Liver (tissue), 9 donors: ENCODE data around the gene FBN3. TPM values are rescaled to one million over a fixed set of nuclear protein-coding genes. Genes with fewer than 3 reads are reported as not detected.

Source experiments
- DNase-seq: peaks from one replicate; pipeline ENCODE4 v3.0.0-alpha.2; 2017; ENCODE audit warnings: low spot score
- H3K27ac ChIP-seq, 2 donors: one replicate each; pipeline ENCODE4 v1.7.0; 2013; ENCODE audit warnings: inconsistent platforms in 2 of 2, low read length in 2 of 2, control low read depth in 1 of 2, low read depth in 1 of 2, mild to moderate bottlenecking in 1 of 2
- H3K27me3 ChIP-seq, 4 donors: one replicate each; pipeline versions ENCODE4 v1.6.1 to v1.7.0; 2013; ENCODE audit warnings: low read length in 3 of 4, inconsistent platforms in 1 of 4, mild to moderate bottlenecking in 1 of 4, moderate library complexity in 1 of 4; ENCODE audit not compliant: control insufficient read depth in 4 of 4, insufficient read depth in 4 of 4
- H3K36me3 ChIP-seq, 4 donors: one replicate each; pipeline versions ENCODE4 v1.6.1 to v1.7.0; 2013; ENCODE audit warnings: low read length in 3 of 4, mild to moderate bottlenecking in 3 of 4, low read depth in 1 of 4, moderate library complexity in 1 of 4; ENCODE audit not compliant: control insufficient read depth in 4 of 4, insufficient read depth in 3 of 4
- H3K4me1 ChIP-seq, 4 donors: one replicate each; pipeline versions ENCODE4 v1.6.1 to v1.7.0; 2013; ENCODE audit warnings: low read length in 3 of 4, mild to moderate bottlenecking in 3 of 4, moderate library complexity in 1 of 4; ENCODE audit not compliant: control insufficient read depth in 4 of 4, insufficient read depth in 4 of 4
- H3K4me3 ChIP-seq, 3 donors: one replicate each; pipeline versions ENCODE4 v1.6.1 to v1.7.0; 2013; ENCODE audit warnings: low read length in 3 of 3, control low read depth in 1 of 3, low read depth in 1 of 3, mild to moderate bottlenecking in 1 of 3
- H3K9ac ChIP-seq, 2 donors: one replicate each; pipeline ENCODE4 v1.7.0; 2013; ENCODE audit warnings: low read length in 2 of 2, mild to moderate bottlenecking in 2 of 2, moderate library complexity in 2 of 2, control low read depth in 1 of 2, low read depth in 1 of 2
- H3K9me3 ChIP-seq, 4 donors: one replicate each; pipeline versions ENCODE4 v1.6.1 to v1.7.0; 2013; ENCODE audit warnings: low read length in 3 of 4; ENCODE audit not compliant: control insufficient read depth in 4 of 4
- ATF3 ChIP-seq: IDR thresholded peaks from 2 replicates; pipeline ENCODE4 v1.6.1; 2016; ENCODE audit warnings: antibody characterized with exemption
- CTCF ChIP-seq: fragments of 150-350 bp; IDR thresholded peaks from 2 replicates; pipeline ENCODE4 v1.5.1; 2017; ENCODE audit warnings: improper control_type of control experiment, low read depth, low read length; ENCODE audit not compliant: missing input control
- EGR1 ChIP-seq, 2 donors: IDR thresholded peaks; 2 replicates each; pipeline ENCODE4 v1.6.1; 2016 to 2018; ENCODE audit warnings: antibody characterized with exemption in 2 of 2, low read depth in 2 of 2
- FOXA1 ChIP-seq: IDR thresholded peaks from 2 replicates; pipeline ENCODE4 v1.6.1; 2016; ENCODE audit warnings: antibody characterized with exemption
- FOXA2 ChIP-seq: IDR thresholded peaks from 2 replicates; pipeline ENCODE4 v1.6.1; 2016; ENCODE audit warnings: antibody characterized with exemption
- GABPA ChIP-seq, 2 donors: IDR thresholded peaks in 1 of 2; conservative IDR thresholded peaks in 1 of 2; 2 replicates each; pipeline ENCODE4 v1.6.1; 2016; ENCODE audit warnings: antibody characterized with exemption in 2 of 2, mild to moderate bottlenecking in 1 of 2, moderate library complexity in 1 of 2
- HNF4A ChIP-seq, 2 donors: conservative IDR thresholded peaks; 2 replicates each; pipeline ENCODE4 v1.6.1; 2016; ENCODE audit warnings: antibody characterized with exemption in 2 of 2, mild to moderate bottlenecking in 2 of 2
- HNF4G ChIP-seq: IDR thresholded peaks from 2 replicates; pipeline ENCODE4 v1.6.1; 2016; ENCODE audit warnings: antibody characterized with exemption
- JUND ChIP-seq, 2 donors: IDR thresholded peaks; 2 replicates each; pipeline ENCODE4 v1.6.1; 2016; ENCODE audit warnings: antibody characterized with exemption in 2 of 2
- MAX ChIP-seq: IDR thresholded peaks from 2 replicates; pipeline ENCODE4 v1.6.1; 2016; ENCODE audit warnings: antibody characterized with exemption
- NR2F2 ChIP-seq: IDR thresholded peaks from 2 replicates; pipeline ENCODE4 v1.6.1; 2016; ENCODE audit warnings: antibody characterized with exemption
- RAD21 ChIP-seq, 2 donors: IDR thresholded peaks; 2 replicates each; pipeline ENCODE4 v1.6.1; 2016; ENCODE audit warnings: antibody characterized with exemption in 2 of 2, mild to moderate bottlenecking in 2 of 2
- REST ChIP-seq: IDR thresholded peaks from 2 replicates; pipeline ENCODE4 v1.6.1; 2016; ENCODE audit warnings: antibody characterized with exemption, mild to moderate bottlenecking
- RXRA ChIP-seq, 2 donors: IDR thresholded peaks; 2 replicates each; pipeline ENCODE4 v1.6.1; 2017 to 2018; ENCODE audit warnings: antibody characterized with exemption in 2 of 2, mild to moderate bottlenecking in 1 of 2
- SP1 ChIP-seq: IDR thresholded peaks from 2 replicates; pipeline ENCODE4 v1.6.1; 2018; ENCODE audit warnings: antibody characterized with exemption, mild to moderate bottlenecking
- TAF1 ChIP-seq: conservative IDR thresholded peaks from 2 replicates; pipeline ENCODE4 v1.6.1; 2016; ENCODE audit warnings: antibody characterized with exemption, mild to moderate bottlenecking
- YY1 ChIP-seq: IDR thresholded peaks from 2 replicates; pipeline ENCODE4 v1.6.1; 2016; ENCODE audit warnings: antibody characterized with exemption, mild to moderate bottlenecking
- ZBTB33 ChIP-seq: IDR thresholded peaks from 2 replicates; pipeline ENCODE4 v1.6.1; 2016; ENCODE audit warnings: antibody characterized with exemption
- WGBS: extraction: QIAGEN DNeasy Blood & Tissue Kit; methylation state at CpG from one replicate; pipeline ENCODE4 v1.1.7; 2013; 5-methylcytosine and 5-hydroxymethylcytosine counted together
- polyA plus RNA-seq, 2 donors: library from polyadenylated mRNA; stranded (reverse) in 1 of 2; unstranded in 1 of 2; fragments of 200-250 nt in 1 of 2; fragments of >200 nt in 1 of 2; fragmentation: Nextera tagmentation in 1 of 2; extraction: Ambion mirVana in 1 of 2; gene quantifications; one replicate each; pipeline versions ENCODE4 v1.2.1 to v1.2.3, GENCODE V29; 2013 to 2015
- total RNA-seq, 2 donors: library from RNA; depleted of rRNA; stranded (reverse); fragments of >200 nt; gene quantifications; one replicate each; pipeline ENCODE4 v1.2.3, GENCODE V29; 2014
- donor health status: healthy.
- donor health status: healthy.
- donor health status: healthy.
- donor health status: healthy.
- donor health status: healthy.

Gene FBN3
- total and polyA plus RNA-seq, 4 donors: under 0.01 to 0.61 (median 0.08) TPM; not detected in 1

GRCh38 chr19:8057545-8058270 lies 91.7 kb downstream of the FBN3 start (continued):
- TF ChIP-seq REST (no peak), HNF4A (conservative IDR thresholded peaks at IDR 0.05) (no peak), HNF4G (no peak), NR2F2 (no peak), YY1 (no peak), FOXA1 (no peak), ZBTB33 (no peak)

- no peak overlapping the region for H3K9ac ChIP-seq
- no peak for DNase-seq
- H3K27me3 ChIP-seq: no peaks in the 10 kb centered on the region
- WGBS: 96% methylated on average over 4 of the region's 4 CpGs
- H3K4me3 ChIP-seq: no peak overlapping the region
- H3K4me1 ChIP-seq: peaks cover 0 to 19% (median 12%) of the 10 kb centered on the region in 4 donors
- H3K9me3 ChIP-seq: no peaks in the 10 kb centered on the region
- H3K27ac ChIP-seq: no peak overlapping the region
- no peaks in the 10 kb centered on the region for H3K36me3 ChIP-seq
- TF ChIP-seq GABPA (IDR thresholded peaks at IDR 0.05 in 1 of 2, conservative IDR thresholded peaks at IDR 0.05 in 1 of 2): no peak
- no peak for TF ChIP-seq EGR1 (IDR thresholded peaks at IDR 0.05; ENCODE audit: low read depth in 2 of 2)
- no peak for TF ChIP-seq FOXA1
- no peak for TF ChIP-seq ATF3
- TF ChIP-seq YY1: no peak
- TF ChIP-seq HNF4G: no peak
- no peak for TF ChIP-seq RAD21 (IDR thresholded peaks at IDR 0.05)
- no peak for TF ChIP-seq HNF4A (conservative IDR thresholded peaks at IDR 0.05)
- TF ChIP-seq ZBTB33: no peak
- no peak for TF ChIP-seq NR2F2
- no peak for TF ChIP-seq CTCF
- TF ChIP-seq RXRA (IDR thresholded peaks at IDR 0.05): no peak
- TF ChIP-seq FOXA2: no peak
- no peak for TF ChIP-seq MAX
- TF ChIP-seq JUND (IDR thresholded peaks at IDR 0.05): no peak
- TF ChIP-seq SP1: no peak
- no peak for TF ChIP-seq REST
- no peak for TF ChIP-seq TAF1
Measured at GRCh38 chr19:8056533-8056932, 92.9 kb downstream of the FBN3 start.
